ENCODE data around the gene CALN1.

- TF ChIP-seq CTCF (IDR thresholded peaks at IDR 0.05; ENCODE audit: low read depth, low read length, missing input control) (no peak), REST (IDR thresholded peaks at IDR 0.05) (no peak)
These were observed 569.4 kb downstream of the CALN1 start for GRCh38 chr7:71842786-71843185.

Data from liver (tissue), 2 donors.